Measurements from ENCODE around the gene F8A3. TPM values are rescaled to one million over a fixed set of nuclear protein-coding genes. Genes with fewer than 3 reads are reported as not detected.
"Not testable (repeated sequence)": the region's sequence is repeated elsewhere in the genome, so short reads cannot be mapped to it uniquely, and the experiment has no call there.

The F8A3 gene
- total RNA-seq, result 0.19 TPM
- long read RNA-seq, result 0 reads

DNA sequence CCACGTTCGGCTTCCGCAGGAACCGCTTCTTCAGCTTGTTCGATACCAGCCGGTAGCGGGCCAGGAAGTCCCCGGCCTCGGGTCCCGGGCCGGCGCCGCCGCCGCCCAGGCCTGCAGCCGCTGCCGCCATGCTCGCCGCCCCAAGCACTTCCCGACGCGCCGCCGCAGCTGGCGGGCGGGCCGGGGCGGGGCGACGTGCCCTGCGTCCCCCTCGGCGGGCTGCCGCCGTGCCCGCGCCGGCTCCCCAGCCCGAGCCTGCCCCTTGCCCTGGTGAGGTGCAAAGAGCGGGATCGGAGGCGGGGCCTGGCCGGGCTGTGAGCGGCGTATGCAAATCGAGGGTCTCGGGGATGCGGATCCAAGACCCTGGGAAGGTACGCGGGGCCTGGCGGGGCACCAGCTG, at the start of gene F8A3:
Gene F8A3, minus strand, starts transcription at position 150 of the 400 bp plus-strand sequence. Its CDS starts 20 bp downstream, at position 130.
- DNase-seq (ENCODE audit: low spot score); intact Hi-C loops (cut with DNase I): not testable (repeated sequence)

GRCh38 chrX:155505296-155505695, 46.9 kb upstream of the F8A3 start:
- intact Hi-C loops (cut with DNase I), result no loop called here
- DNase-seq (ENCODE audit: low spot score), result no peak

- intact Hi-C loops (cut with DNase I), result not testable (repeated sequence)
Observed at GRCh38 chrX:155495134-155495533, 36.7 kb upstream of the F8A3 start.

GRCh38 chrX:155491421-155491820, 33.0 kb upstream of the F8A3 start:
- DNase-seq (ENCODE audit: low spot score); intact Hi-C loops (cut with DNase I): not testable (repeated sequence)

More at GRCh38 chrX:155495134-155495533, 36.7 kb upstream of the F8A3 start:
- not testable (repeated sequence) for DNase-seq (ENCODE audit: low spot score)

DNA sequence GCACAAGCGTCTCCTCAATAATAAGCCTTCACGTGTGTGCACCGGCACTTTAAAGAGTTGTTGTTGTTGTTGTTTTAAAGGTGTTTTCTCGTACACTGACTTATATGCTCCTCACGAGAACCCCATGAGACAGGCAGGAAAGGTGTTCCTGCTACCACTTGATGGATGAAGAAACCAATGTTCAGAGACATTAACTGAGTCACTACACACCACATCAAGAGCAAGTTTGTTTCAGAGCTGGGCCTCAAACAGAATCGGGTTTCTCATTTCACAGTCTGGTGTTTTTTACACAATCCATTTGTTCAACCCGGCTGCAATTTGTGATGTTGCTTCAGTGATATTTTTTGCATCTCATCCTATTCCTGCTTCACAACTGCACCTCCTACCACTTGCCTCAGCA, 18.7 kb upstream of the F8A3 start:
- intact Hi-C loops (cut with DNase I); DNase-seq (ENCODE audit: low spot score): not testable (repeated sequence)

- intact Hi-C loops (cut with DNase I); DNase-seq (ENCODE audit: low spot score): not testable (repeated sequence)
Observed at GRCh38 chrX:155466269-155466938, 8.0 kb upstream of the F8A3 start.

DNA sequence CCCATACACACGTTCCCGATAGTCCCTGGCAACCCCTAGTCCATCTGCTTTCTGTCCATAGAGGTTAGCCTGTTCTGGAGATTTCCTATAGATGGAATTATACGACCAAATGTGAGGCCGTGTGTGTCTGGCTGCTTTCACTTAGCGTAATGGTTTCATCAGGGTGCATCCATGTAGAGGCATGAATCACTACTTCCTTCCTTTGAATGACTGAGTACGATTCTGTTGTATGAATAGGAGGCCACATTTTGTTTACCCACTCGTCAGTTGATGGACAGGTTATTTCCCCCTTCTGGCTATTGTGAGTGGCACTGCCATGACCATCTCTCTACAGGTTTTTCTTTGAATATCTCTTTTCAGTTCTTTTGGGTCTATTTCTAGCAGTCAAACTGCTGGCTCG, 2.1 kb upstream of the F8A3 start:
- DNase-seq (ENCODE audit: low spot score); intact Hi-C loops (cut with DNase I): not testable (repeated sequence)

- DNase-seq (ENCODE audit: low spot score); intact Hi-C loops (cut with DNase I): not testable (repeated sequence)
Observed at GRCh38 chrX:155457761-155458447, 516 bp downstream of the F8A3 start.

- intact Hi-C loops (cut with DNase I), result no loop called here
Observed at GRCh38 chrX:155441097-155441496, 17.3 kb downstream of the F8A3 start.

GRCh38 chrX:155435744-155436112, 22.7 kb downstream of the F8A3 start:
- no peak for DNase-seq (ENCODE audit: low spot score)

More at GRCh38 chrX:155441097-155441496, 17.3 kb downstream of the F8A3 start:
- DNase-seq (ENCODE audit: low spot score), result no peak

DNA sequence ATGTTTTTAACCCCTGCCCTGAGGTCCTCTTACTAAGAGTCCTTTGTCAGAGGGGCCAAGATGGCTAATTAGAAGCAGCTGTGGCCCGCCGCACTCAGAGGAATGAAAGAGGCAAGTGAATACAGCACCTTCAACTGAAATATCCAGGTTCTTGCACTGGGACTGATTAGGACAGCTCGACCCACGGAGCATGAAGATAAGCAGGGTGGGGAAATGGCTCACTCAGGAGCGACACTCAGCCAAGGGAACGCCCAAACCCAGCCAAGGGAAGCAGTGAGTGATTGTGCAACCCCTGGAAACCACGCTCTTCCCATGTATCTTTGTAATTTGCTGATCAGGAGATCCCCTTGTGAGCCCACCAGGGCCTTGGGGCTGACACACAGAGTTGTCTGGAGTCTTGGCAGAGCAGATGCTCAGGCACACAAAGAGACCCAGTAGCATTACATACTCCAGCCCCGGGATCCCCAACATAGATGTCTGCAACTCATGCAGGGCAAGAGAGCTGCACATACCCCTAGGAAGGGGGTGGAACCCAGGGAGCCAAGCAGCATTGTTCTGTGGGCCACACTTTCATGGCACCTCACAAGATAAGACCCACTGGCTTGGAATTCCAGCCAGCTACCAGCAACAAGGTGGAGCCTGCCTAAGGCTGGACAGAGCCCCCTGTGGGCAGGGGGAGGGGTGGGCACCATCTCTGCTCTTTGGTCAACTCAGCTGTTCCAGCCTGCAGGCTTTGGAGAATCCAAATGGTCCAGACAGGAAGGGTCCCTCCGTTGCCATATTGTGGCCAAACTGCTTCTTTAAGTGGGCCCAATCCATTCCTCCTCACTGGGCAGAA, 23.3 kb downstream of the F8A3 start:
- no peak for DNase-seq (ENCODE audit: low spot score)
- intact Hi-C loops (cut with DNase I), result no loop called here

More at GRCh38 chrX:155435744-155436112, 22.7 kb downstream of the F8A3 start:
- intact Hi-C loops (cut with DNase I), result no loop called here

GRCh38 chrX:155417769-155418168, 40.7 kb downstream of the F8A3 start:
- intact Hi-C loops (cut with DNase I), result no loop called here
- DNase-seq (ENCODE audit: low spot score), result no peak

Small RNA genes within 50 kb of the gene (microRNA-seq; reads per million reads assigned to microRNA genes)
- gene MIR1184-3, result not detected

Other genes with a start within 250 kb of the F8A3 start
- 62.9 TPM for gene VBP1, start 242.2 kb downstream of the F8A3 start, total RNA-seq
- 0.35 TPM for gene RAB39B, start 194.1 kb downstream of the F8A3 start, total RNA-seq
- gene CLIC2, start 124.0 kb downstream of the F8A3 start, total RNA-seq, result 13.4 TPM
- gene F8A2, start 76.5 kb downstream of the F8A3 start, total RNA-seq, result not detected
- 1.00 TPM for gene SPRY3, start 154.0 kb upstream of the F8A3 start, total RNA-seq
- 33.0 TPM for gene TMLHE, start 154.3 kb upstream of the F8A3 start, total RNA-seq

All from cardiac septum (tissue), 1 donor.